ENCODE results near the gene CSRP1. TPM values are rescaled to one million over a fixed set of nuclear protein-coding genes. Genes with fewer than 3 reads are reported as not detected.

Gene CSRP1
- total and polyA plus RNA-seq, 4 experiments from 2014 or later = 34.2 to 79.3 (median 55.3) TPM

GRCh38 chr1:201518071-201518470 is 11.1 kb upstream of the CSRP1 start:
- H3K9me3 ChIP-seq (ENCODE audit: control insufficient read depth in 1 of 2, low read length in 2 of 2) = no peaks in the 10 kb centered on the region
- peaks cover 0 to 7% (median 0%) of the 10 kb centered on the region in 8 donors for H3K9me3 Mint-ChIP-seq
- H3K27ac ChIP-seq (ENCODE audit: low read depth, low read length) = no peak overlapping the region
- intact Hi-C loops (cut with micrococcal nuclease) = no loop called here
- no peaks in the 10 kb centered on the region for H3K27me3 Mint-ChIP-seq
- H3K36me3 Mint-ChIP-seq = peaks cover 19 to 20% of the 10 kb centered on the region in 2 donors
- H3K36me3 ChIP-seq (ENCODE audit: insufficient read depth, low read length) = no peaks in the 10 kb centered on the region
- ChIA-PET CTCF (ENCODE audit: partially characterized antibody) (interaction anchor here (24.2 kb wide), 1 partner anchor 32 kb away, joined by 714 read pairs; no protein-coding TSS in a partner anchor), POLR2A (ENCODE audit: partially characterized antibody) (no interaction called here)
- no peak for DNase-seq
- H3K4me1 Mint-ChIP-seq = peaks cover under 1 to 2% (median under 1%) of the 10 kb centered on the region in 4 donors
- H3K27me3 ChIP-seq (ENCODE audit: insufficient read depth, low read length) = no peaks in the 10 kb centered on the region
- H3K4me3 Mint-ChIP-seq = no peak overlapping the region
- H3K4me3 ChIP-seq (ENCODE audit: low read length in 2 of 2) = no peak overlapping the region
- no peaks in the 10 kb centered on the region for H3K4me1 ChIP-seq (ENCODE audit: insufficient read depth, low read length)
- peak overlapping the region in 2 of 7 donors; percentile 72 to 73 for H3K27ac Mint-ChIP-seq

- Mint-ChIP-seq H3K27ac (peak overlapping the region in 2 of 7 donors; percentile 47 to 72), H3K27me3 (no peaks in the 10 kb centered on the region), H3K36me3 (peaks cover 19% of the 10 kb centered on the region in 2 donors), H3K4me1 (peaks cover 1 to 5% (median 3%) of the 10 kb centered on the region in 4 donors), H3K9me3 (peaks cover 0 to 6% (median 0%) of the 10 kb centered on the region in 8 donors), H3K4me3 (no peak overlapping the region)
- no peaks in the 10 kb centered on the region for H3K36me3 ChIP-seq (ENCODE audit: insufficient read depth, low read length)
- CTCF ChIA-PET (ENCODE audit: partially characterized antibody) = interaction anchor here (24.2 kb wide), 1 partner anchor 31 kb away, joined by 714 read pairs; no protein-coding TSS in a partner anchor
- H3K27me3 ChIP-seq (ENCODE audit: insufficient read depth, low read length) = no peaks in the 10 kb centered on the region
- intact Hi-C loops (cut with micrococcal nuclease) = no loop called here
- H3K4me3 ChIP-seq (ENCODE audit: low read length in 2 of 2) = no peak overlapping the region
- H3K27ac ChIP-seq (ENCODE audit: low read depth, low read length) = no peak overlapping the region
- H3K4me1 ChIP-seq (ENCODE audit: insufficient read depth, low read length) = no peaks in the 10 kb centered on the region
- H3K9me3 ChIP-seq (ENCODE audit: control insufficient read depth in 1 of 2, low read length in 2 of 2) = no peaks in the 10 kb centered on the region
- POLR2A ChIA-PET (ENCODE audit: partially characterized antibody) = no interaction called here
- DNase-seq = no peak
Measured at GRCh38 chr1:201517631-201518030, 10.7 kb upstream of the CSRP1 start.

GRCh38 chr1:201516511-201517127 is 9.7 kb upstream of the CSRP1 start:
- Mint-ChIP-seq H3K36me3 (peaks cover 8 to 9% of the 10 kb centered on the region in 2 donors), H3K4me3 (no peak overlapping the region), H3K27me3 (no peaks in the 10 kb centered on the region), H3K4me1 (peaks cover 1 to 5% (median 3%) of the 10 kb centered on the region in 4 donors), H3K27ac (peak overlapping the region in 1 of 7 donors; percentile 5), H3K9me3 (no peaks in the 10 kb centered on the region)
- Histone ChIP-seq H3K9me3 (ENCODE audit: control insufficient read depth in 1 of 2, low read length in 2 of 2) (no peaks in the 10 kb centered on the region), H3K4me1 (ENCODE audit: insufficient read depth, low read length) (no peaks in the 10 kb centered on the region), H3K27me3 (ENCODE audit: insufficient read depth, low read length) (no peaks in the 10 kb centered on the region), H3K27ac (ENCODE audit: low read depth, low read length) (no peak overlapping the region), H3K4me3 (ENCODE audit: low read length in 2 of 2) (no peak overlapping the region), H3K36me3 (ENCODE audit: insufficient read depth, low read length) (no peaks in the 10 kb centered on the region)
- CTCF ChIA-PET (ENCODE audit: partially characterized antibody) = interaction anchor here (1.6 to 24.2 kb wide), 2 partner anchors 30 to 83 kb away, joined by 3 to 714 read pairs; no protein-coding TSS in a partner anchor
- intact Hi-C loops (cut with micrococcal nuclease) = no loop called here
- DNase-seq = no peak
- POLR2A ChIA-PET (ENCODE audit: partially characterized antibody) = no interaction called here

- H3K4me1 ChIP-seq (ENCODE audit: insufficient read depth, low read length) = no peaks in the 10 kb centered on the region
Measured at GRCh38 chr1:201515895-201516294, 9.0 kb upstream of the CSRP1 start.

GRCh38 chr1:201515062-201515750 is 8.3 kb upstream of the CSRP1 start:
- peaks cover 1 to 4% of the 10 kb centered on the region in 2 donors for H3K36me3 Mint-ChIP-seq
- H3K27me3 Mint-ChIP-seq = no peaks in the 10 kb centered on the region
- H3K4me3 Mint-ChIP-seq = no peak overlapping the region
- Histone ChIP-seq H3K9me3 (ENCODE audit: control insufficient read depth in 1 of 2, low read length in 2 of 2) (no peaks in the 10 kb centered on the region), H3K36me3 (ENCODE audit: insufficient read depth, low read length) (no peaks in the 10 kb centered on the region), H3K4me1 (ENCODE audit: insufficient read depth, low read length) (no peaks in the 10 kb centered on the region), H3K27me3 (ENCODE audit: insufficient read depth, low read length) (no peaks in the 10 kb centered on the region), H3K4me3 (ENCODE audit: low read length in 2 of 2) (no peak overlapping the region), H3K27ac (ENCODE audit: low read depth, low read length) (no peak overlapping the region)
- peak overlapping the region in 2 of 7 donors; percentile 37 to 38 for H3K27ac Mint-ChIP-seq
- intact Hi-C loops (cut with micrococcal nuclease) = no loop called here
- ChIA-PET CTCF (ENCODE audit: partially characterized antibody) (interaction anchor here (0.7 to 24.2 kb wide), 6 partner anchors 11 to 82 kb away, joined by 3 to 714 read pairs (median 3); no protein-coding TSS in a partner anchor), POLR2A (ENCODE audit: partially characterized antibody) (no interaction called here)
- no peaks in the 10 kb centered on the region for H3K9me3 Mint-ChIP-seq
- DNase-seq = no peak
- peaks cover 1 to 5% (median 3%) of the 10 kb centered on the region in 4 donors for H3K4me1 Mint-ChIP-seq

More at GRCh38 chr1:201515895-201516294, 9.0 kb upstream of the CSRP1 start:
- no peak overlapping the region for H3K27ac ChIP-seq (ENCODE audit: low read depth, low read length)
- ChIA-PET CTCF (ENCODE audit: partially characterized antibody) (interaction anchor here (0.7 to 24.2 kb wide), 4 partner anchors 12 to 83 kb away, joined by 3 to 714 read pairs (median 3); no protein-coding TSS in a partner anchor), POLR2A (ENCODE audit: partially characterized antibody) (no interaction called here)
- no peaks in the 10 kb centered on the region for H3K9me3 Mint-ChIP-seq
- H3K27ac Mint-ChIP-seq = no peak overlapping the region
- peaks cover 4 to 5% of the 10 kb centered on the region in 2 donors for H3K36me3 Mint-ChIP-seq
- intact Hi-C loops (cut with micrococcal nuclease) = no loop called here
- no peaks in the 10 kb centered on the region for H3K36me3 ChIP-seq (ENCODE audit: insufficient read depth, low read length)
- no peaks in the 10 kb centered on the region for H3K27me3 Mint-ChIP-seq
- H3K4me3 Mint-ChIP-seq = no peak overlapping the region
- H3K9me3 ChIP-seq (ENCODE audit: control insufficient read depth in 1 of 2, low read length in 2 of 2) = no peaks in the 10 kb centered on the region
- H3K27me3 ChIP-seq (ENCODE audit: insufficient read depth, low read length) = no peaks in the 10 kb centered on the region
- H3K4me1 Mint-ChIP-seq = peaks cover 1 to 5% (median 3%) of the 10 kb centered on the region in 4 donors
- no peak for DNase-seq
- H3K4me3 ChIP-seq (ENCODE audit: low read length in 2 of 2) = no peak overlapping the region

GRCh38 chr1:201514466-201514865 is 7.5 kb upstream of the CSRP1 start:
- Mint-ChIP-seq H3K27me3 (no peaks in the 10 kb centered on the region), H3K4me3 (no peak overlapping the region), H3K27ac (peak overlapping the region in 1 of 7 donors; percentile 27), H3K36me3 (peaks cover 1 to 4% of the 10 kb centered on the region in 2 donors), H3K9me3 (no peaks in the 10 kb centered on the region), H3K4me1 (peaks cover 6 to 9% (median 7%) of the 10 kb centered on the region in 4 donors)
- DNase-seq = no peak
- Histone ChIP-seq H3K9me3 (ENCODE audit: control insufficient read depth in 1 of 2, low read length in 2 of 2) (no peaks in the 10 kb centered on the region), H3K27me3 (ENCODE audit: insufficient read depth, low read length) (no peaks in the 10 kb centered on the region), H3K4me3 (ENCODE audit: low read length in 2 of 2) (no peak overlapping the region), H3K36me3 (ENCODE audit: insufficient read depth, low read length) (no peaks in the 10 kb centered on the region), H3K27ac (ENCODE audit: low read depth, low read length) (no peak overlapping the region), H3K4me1 (ENCODE audit: insufficient read depth, low read length) (no peaks in the 10 kb centered on the region)
- intact Hi-C loops (cut with micrococcal nuclease) = no loop called here
- ChIA-PET CTCF (ENCODE audit: partially characterized antibody) (interaction anchor here (1.2 to 24.2 kb wide), 5 partner anchors 8 to 66 kb away, joined by 3 to 714 read pairs (median 48); no protein-coding TSS in a partner anchor), POLR2A (ENCODE audit: partially characterized antibody) (no interaction called here)

Data from CD4-positive, alpha-beta memory T cell (primary cell).